Neuron (in vitro differentiated cells): ENCODE data around the gene CAPN9.

Experiments used
- H2AFZ ChIP-seq: one replicate; pipeline ENCODE4 v1.6.1; 2013; ENCODE audit warnings: low read depth, mild to moderate bottlenecking, inconsistent platforms, low read length, moderate library complexity
- H3K27me3 ChIP-seq: one replicate; pipeline ENCODE4 v1.6.1; 2013; ENCODE audit warnings: low read length; ENCODE audit not compliant: insufficient read depth
- H3K36me3 ChIP-seq: one replicate; pipeline ENCODE4 v1.6.1; 2013; ENCODE audit warnings: low read length; ENCODE audit not compliant: insufficient read depth
- H3K4me1 ChIP-seq: one replicate; pipeline ENCODE4 v1.6.1; 2013; ENCODE audit warnings: low read length; ENCODE audit not compliant: insufficient read depth
- H3K4me3 ChIP-seq: 2 replicates; pipeline ENCODE4 v1.5.1; 2013; ENCODE audit warnings: mild to moderate bottlenecking, low read length, moderate library complexity
- H3K9me3 ChIP-seq: one replicate; pipeline ENCODE4 v1.6.1; 2013; ENCODE audit warnings: low read length

CAPN9 gene

GRCh38 chr1:230808281-230808872 lies 61.2 kb downstream of the CAPN9 start:
- no peaks in the 10 kb centered on the region for H3K27me3 ChIP-seq
- H3K9me3 ChIP-seq, result peaks cover 9% of the 10 kb centered on the region
- H3K36me3 ChIP-seq, result no peaks in the 10 kb centered on the region
- peak overlapping the region; percentile 64 for H2AFZ ChIP-seq
- peaks cover 10% of the 10 kb centered on the region for H3K4me1 ChIP-seq
- H3K4me3 ChIP-seq, result no peak overlapping the region

- Histone ChIP-seq H2AFZ (no peak overlapping the region), H3K27me3 (no peaks in the 10 kb centered on the region), H3K36me3 (no peaks in the 10 kb centered on the region), H3K9me3 (peaks cover 9% of the 10 kb centered on the region), H3K4me1 (peaks cover 10% of the 10 kb centered on the region), H3K4me3 (no peak overlapping the region)
Observed at GRCh38 chr1:230809256-230809990, 62.2 kb downstream of the CAPN9 start.

- H3K4me3 ChIP-seq, result no peak overlapping the region
Observed at GRCh38 chr1:230812568-230812967, 65.4 kb downstream of the CAPN9 start.

GRCh38 chr1:230814949-230815692 lies 67.9 kb downstream of the CAPN9 start:
- no peak overlapping the region for H3K4me3 ChIP-seq
- no peaks in the 10 kb centered on the region for H3K36me3 ChIP-seq
- H3K27me3 ChIP-seq, result no peaks in the 10 kb centered on the region
- H2AFZ ChIP-seq, result no peak overlapping the region
- H3K4me1 ChIP-seq, result peaks cover 10% of the 10 kb centered on the region
- peaks cover 3% of the 10 kb centered on the region for H3K9me3 ChIP-seq

More at GRCh38 chr1:230812568-230812967, 65.4 kb downstream of the CAPN9 start:
- no peaks in the 10 kb centered on the region for H3K36me3 ChIP-seq
- no peaks in the 10 kb centered on the region for H3K27me3 ChIP-seq
- H2AFZ ChIP-seq, result no peak overlapping the region
- H3K4me1 ChIP-seq, result peaks cover 12% of the 10 kb centered on the region
- peaks cover 3% of the 10 kb centered on the region for H3K9me3 ChIP-seq

- Histone ChIP-seq H3K27me3 (no peaks in the 10 kb centered on the region), H3K36me3 (no peaks in the 10 kb centered on the region), H3K9me3 (peaks cover 3% of the 10 kb centered on the region), H3K4me1 (peaks cover 10% of the 10 kb centered on the region), H3K4me3 (no peak overlapping the region), H2AFZ (no peak overlapping the region)
Observed at GRCh38 chr1:230816018-230816417, 68.8 kb downstream of the CAPN9 start.

GRCh38 chr1:230818367-230818766 lies 71.2 kb downstream of the CAPN9 start:
- H3K36me3 ChIP-seq, result no peaks in the 10 kb centered on the region

GRCh38 chr1:230818901-230819300 lies 71.7 kb downstream of the CAPN9 start:
- H3K27me3 ChIP-seq, result no peaks in the 10 kb centered on the region
- no peak overlapping the region for H2AFZ ChIP-seq
- H3K9me3 ChIP-seq, result no peaks in the 10 kb centered on the region
- H3K4me3 ChIP-seq, result no peak overlapping the region
- no peaks in the 10 kb centered on the region for H3K36me3 ChIP-seq
- peaks cover 10% of the 10 kb centered on the region for H3K4me1 ChIP-seq

More at GRCh38 chr1:230818367-230818766, 71.2 kb downstream of the CAPN9 start:
- Histone ChIP-seq H3K9me3 (no peaks in the 10 kb centered on the region), H3K4me3 (no peak overlapping the region), H3K4me1 (peaks cover 10% of the 10 kb centered on the region), H2AFZ (no peak overlapping the region), H3K27me3 (no peaks in the 10 kb centered on the region)

GRCh38 chr1:230819976-230820375 lies 72.8 kb downstream of the CAPN9 start:
- Histone ChIP-seq H3K36me3 (no peaks in the 10 kb centered on the region), H3K27me3 (no peaks in the 10 kb centered on the region), H3K4me1 (peaks cover 9% of the 10 kb centered on the region), H2AFZ (no peak overlapping the region), H3K9me3 (no peaks in the 10 kb centered on the region), H3K4me3 (no peak overlapping the region)

- Histone ChIP-seq H3K9me3 (no peaks in the 10 kb centered on the region), H2AFZ (no peak overlapping the region), H3K4me3 (no peak overlapping the region), H3K27me3 (no peaks in the 10 kb centered on the region), H3K4me1 (peaks cover 7% of the 10 kb centered on the region), H3K36me3 (no peaks in the 10 kb centered on the region)
Observed at GRCh38 chr1:230820568-230820967, 73.4 kb downstream of the CAPN9 start.

GRCh38 chr1:230821346-230821745 lies 74.2 kb downstream of the CAPN9 start:
- no peaks in the 10 kb centered on the region for H3K27me3 ChIP-seq
- H3K4me1 ChIP-seq, result peaks cover 12% of the 10 kb centered on the region
- H3K4me3 ChIP-seq, result no peak overlapping the region
- H2AFZ ChIP-seq, result no peak overlapping the region
- no peaks in the 10 kb centered on the region for H3K9me3 ChIP-seq
- no peaks in the 10 kb centered on the region for H3K36me3 ChIP-seq

- H2AFZ ChIP-seq, result no peak overlapping the region
- H3K27me3 ChIP-seq, result no peaks in the 10 kb centered on the region
- H3K9me3 ChIP-seq, result no peaks in the 10 kb centered on the region
- H3K36me3 ChIP-seq, result no peaks in the 10 kb centered on the region
- H3K4me3 ChIP-seq, result no peak overlapping the region
- peaks cover 20% of the 10 kb centered on the region for H3K4me1 ChIP-seq
Observed at GRCh38 chr1:230822092-230822581, 74.9 kb downstream of the CAPN9 start.

- H3K27me3 ChIP-seq, result no peaks in the 10 kb centered on the region
- H3K9me3 ChIP-seq, result no peaks in the 10 kb centered on the region
- no peak overlapping the region for H3K4me3 ChIP-seq
- H3K4me1 ChIP-seq, result peaks cover 29% of the 10 kb centered on the region
- no peaks in the 10 kb centered on the region for H3K36me3 ChIP-seq
- no peak overlapping the region for H2AFZ ChIP-seq
Observed at GRCh38 chr1:230823426-230823825, 76.2 kb downstream of the CAPN9 start.

- Histone ChIP-seq H3K4me3 (no peak overlapping the region), H3K27me3 (no peaks in the 10 kb centered on the region), H3K4me1 (peaks cover 27% of the 10 kb centered on the region), H3K9me3 (no peaks in the 10 kb centered on the region), H2AFZ (no peak overlapping the region), H3K36me3 (no peaks in the 10 kb centered on the region)
Observed at GRCh38 chr1:230823931-230824381, 76.8 kb downstream of the CAPN9 start.
